ENCODE results near the gene HOMER2. TPM values are rescaled to one million over a fixed set of nuclear protein-coding genes. Genes with fewer than 3 reads are reported as not detected.

HOMER2 gene
- total RNA-seq, 2 experiments from 2014 or later: 5.6 TPM

DNA sequence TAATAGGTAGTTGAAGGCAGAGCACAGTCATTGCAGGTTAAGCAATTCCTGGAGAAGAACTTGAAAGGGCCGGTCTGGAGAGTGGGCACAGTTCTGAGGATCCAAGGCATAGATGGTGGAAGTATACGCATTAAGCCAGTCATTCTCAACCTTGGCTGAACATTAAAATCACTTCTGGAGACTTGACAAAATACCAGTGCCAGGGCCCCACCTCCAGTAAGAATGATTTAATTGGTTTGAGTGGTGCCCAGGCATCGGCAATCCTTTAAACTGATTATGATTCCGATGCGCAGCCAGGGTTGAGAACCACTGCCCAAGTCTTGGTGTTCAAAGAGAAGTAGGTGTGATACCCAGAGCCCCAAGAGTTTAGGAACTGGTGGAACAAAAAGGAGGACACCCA lies 6.9 kb upstream of the HOMER2 start:
- CTCF ChIA-PET (ENCODE audit: unreplicated experiment): no interaction called here
- Histone ChIP-seq H3K79me2 (ENCODE audit: insufficient read depth, low read depth, low read length) (no peaks in the 10 kb centered on the region), H3K4me2 (ENCODE audit: low read length) (no peak overlapping the region), H3K4me3 (ENCODE audit: low read depth, low read length, poor library complexity, severe bottlenecking) (no peak overlapping the region), H3K9me3 (ENCODE audit: low read length) (no peaks in the 10 kb centered on the region), H3K4me1 (ENCODE audit: insufficient read depth, low read length, poor library complexity, severe bottlenecking) (no peaks in the 10 kb centered on the region), H4K20me1 (ENCODE audit: insufficient read depth, low read length) (no peaks in the 10 kb centered on the region), H2AFZ (ENCODE audit: low read length) (no peak overlapping the region), H3K36me3 (ENCODE audit: insufficient read depth, low read length) (no peaks in the 10 kb centered on the region), H3K27ac (ENCODE audit: low read depth, low read length, poor library complexity, severe bottlenecking) (no peak overlapping the region), H3K9me2 (ENCODE audit: insufficient read depth, low read length) (no peaks in the 10 kb centered on the region)
- no TSS peak for BruUV-seq (replicated peaks)
- TF ChIP-seq EZH2phosphoT487 (IDR thresholded peaks at IDR 0.05; ENCODE audit: borderline replicate concordance, low read depth, low read length): no peak
- POLR2A ChIA-PET: interaction anchor here (1.0 kb wide), 1 partner anchor 11 kb away, joined by 3 read pairs; no protein-coding TSS in a partner anchor
- intact Hi-C loops (cut with micrococcal nuclease; ENCODE audit: unreplicated experiment): no loop called here
- no peak for DNase-seq (ENCODE audit: low spot score)

DNA sequence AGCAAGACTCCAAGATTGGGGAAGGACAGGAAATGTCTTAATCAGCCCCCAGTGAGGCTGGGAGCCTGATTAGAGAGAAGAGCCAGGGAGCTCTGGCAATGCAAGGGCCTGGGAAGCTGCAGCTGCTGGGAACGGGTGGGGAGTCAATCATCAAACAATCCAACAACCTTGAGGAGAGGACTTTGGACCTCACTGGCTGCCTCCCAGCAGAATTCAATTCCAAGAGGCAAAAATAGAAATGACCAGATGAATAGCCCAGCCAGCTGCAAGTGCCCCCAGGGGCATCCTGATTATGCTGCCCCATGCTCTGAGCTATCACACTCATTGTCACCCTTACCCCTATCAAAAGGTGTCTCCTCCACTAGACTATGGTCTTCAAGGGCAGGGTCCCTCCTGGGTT lies 6.1 kb upstream of the HOMER2 start:
- BruUV-seq (replicated peaks): no TSS peak
- Histone ChIP-seq H3K4me2 (ENCODE audit: low read length) (no peak overlapping the region), H3K4me3 (ENCODE audit: low read depth, low read length, poor library complexity, severe bottlenecking) (no peak overlapping the region), H3K9me3 (ENCODE audit: low read length) (no peaks in the 10 kb centered on the region), H3K9me2 (ENCODE audit: insufficient read depth, low read length) (no peaks in the 10 kb centered on the region), H2AFZ (ENCODE audit: low read length) (no peak overlapping the region), H3K27ac (ENCODE audit: low read depth, low read length, poor library complexity, severe bottlenecking) (no peak overlapping the region), H3K4me1 (ENCODE audit: insufficient read depth, low read length, poor library complexity, severe bottlenecking) (no peaks in the 10 kb centered on the region), H4K20me1 (ENCODE audit: insufficient read depth, low read length) (no peaks in the 10 kb centered on the region), H3K36me3 (ENCODE audit: insufficient read depth, low read length) (no peaks in the 10 kb centered on the region), H3K79me2 (ENCODE audit: insufficient read depth, low read depth, low read length) (no peaks in the 10 kb centered on the region)
- no peak for TF ChIP-seq EZH2phosphoT487 (IDR thresholded peaks at IDR 0.05; ENCODE audit: borderline replicate concordance, low read depth, low read length)
- TF ChIP-seq, protein P1, sequence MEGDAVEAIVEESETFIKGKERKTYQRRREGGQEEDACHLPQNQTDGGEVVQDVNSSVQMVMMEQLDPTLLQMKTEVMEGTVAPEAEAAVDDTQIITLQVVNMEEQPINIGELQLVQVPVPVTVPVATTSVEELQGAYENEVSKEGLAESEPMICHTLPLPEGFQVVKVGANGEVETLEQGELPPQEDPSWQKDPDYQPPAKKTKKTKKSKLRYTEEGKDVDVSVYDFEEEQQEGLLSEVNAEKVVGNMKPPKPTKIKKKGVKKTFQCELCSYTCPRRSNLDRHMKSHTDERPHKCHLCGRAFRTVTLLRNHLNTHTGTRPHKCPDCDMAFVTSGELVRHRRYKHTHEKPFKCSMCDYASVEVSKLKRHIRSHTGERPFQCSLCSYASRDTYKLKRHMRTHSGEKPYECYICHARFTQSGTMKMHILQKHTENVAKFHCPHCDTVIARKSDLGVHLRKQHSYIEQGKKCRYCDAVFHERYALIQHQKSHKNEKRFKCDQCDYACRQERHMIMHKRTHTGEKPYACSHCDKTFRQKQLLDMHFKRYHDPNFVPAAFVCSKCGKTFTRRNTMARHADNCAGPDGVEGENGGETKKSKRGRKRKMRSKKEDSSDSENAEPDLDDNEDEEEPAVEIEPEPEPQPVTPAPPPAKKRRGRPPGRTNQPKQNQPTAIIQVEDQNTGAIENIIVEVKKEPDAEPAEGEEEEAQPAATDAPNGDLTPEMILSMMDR (conservative IDR thresholded peaks at IDR 0.05; ENCODE audit: low read length): no peak
- POLR2A ChIA-PET: interaction anchor here (1.0 kb wide), 1 partner anchor 10 kb away, joined by 3 read pairs; no protein-coding TSS in a partner anchor
- CTCF ChIA-PET (ENCODE audit: unreplicated experiment): no interaction called here
- no peak for DNase-seq (ENCODE audit: low spot score)
- intact Hi-C loops (cut with micrococcal nuclease; ENCODE audit: unreplicated experiment): no loop called here

DNA sequence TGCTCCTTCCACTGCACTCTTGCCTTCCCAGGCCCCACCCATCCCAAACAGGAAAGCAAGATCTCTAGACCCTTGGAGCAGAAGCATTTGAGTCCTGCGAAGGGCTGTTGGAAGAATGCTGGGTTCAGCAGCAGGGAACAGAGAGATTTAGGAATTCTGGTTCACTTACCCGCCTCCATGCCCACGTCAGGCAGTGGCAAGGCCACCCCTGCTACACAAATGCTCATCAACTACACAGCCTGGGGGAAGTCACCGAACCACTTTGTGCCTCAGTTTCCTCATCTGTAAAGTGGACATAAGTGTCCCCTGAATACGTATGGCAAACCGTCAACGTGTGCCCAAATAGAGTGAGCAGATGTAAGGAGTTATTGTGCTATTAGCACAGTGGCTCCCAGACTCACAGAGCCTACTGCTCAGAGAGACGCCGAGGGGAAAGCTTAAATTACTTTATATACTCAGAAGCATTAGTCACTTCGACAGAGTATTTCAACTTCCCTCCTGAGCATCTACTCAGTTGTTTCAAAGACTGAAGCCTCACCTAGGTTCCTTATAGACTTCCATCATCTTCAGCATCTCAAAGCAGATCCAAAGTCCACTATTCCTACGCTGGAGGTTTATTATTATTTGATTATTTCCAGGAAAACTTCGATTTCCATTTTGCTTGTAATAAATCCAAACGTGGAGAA lies 905 bp downstream of the HOMER2 start:
- DNase-seq (ENCODE audit: low spot score): no peak
- H3K4me1 ChIP-seq (ENCODE audit: insufficient read depth, low read length, poor library complexity, severe bottlenecking): no peaks in the 10 kb centered on the region
- no peak overlapping the region for H2AFZ ChIP-seq (ENCODE audit: low read length)
- no TSS peak for BruUV-seq (replicated peaks)
- intact Hi-C loops (cut with micrococcal nuclease; ENCODE audit: unreplicated experiment): no loop called here
- ChIA-PET POLR2A (no interaction called here), CTCF (ENCODE audit: unreplicated experiment) (no interaction called here)
- H4K20me1 ChIP-seq (ENCODE audit: insufficient read depth, low read length): no peaks in the 10 kb centered on the region
- H3K36me3 ChIP-seq (ENCODE audit: insufficient read depth, low read length): no peaks in the 10 kb centered on the region
- H3K4me2 ChIP-seq (ENCODE audit: low read length): no peak overlapping the region
- no peaks in the 10 kb centered on the region for H3K9me3 ChIP-seq (ENCODE audit: low read length)
- TF ChIP-seq, protein P1 (conservative IDR thresholded peaks at IDR 0.05; ENCODE audit: low read length): no peak
- TF ChIP-seq EZH2phosphoT487 (IDR thresholded peaks at IDR 0.05; ENCODE audit: borderline replicate concordance, low read depth, low read length): no peak
- no peaks in the 10 kb centered on the region for H3K79me2 ChIP-seq (ENCODE audit: insufficient read depth, low read depth, low read length)
- no peak overlapping the region for H3K27ac ChIP-seq (ENCODE audit: low read depth, low read length, poor library complexity, severe bottlenecking)
- H3K9me2 ChIP-seq (ENCODE audit: insufficient read depth, low read length): no peaks in the 10 kb centered on the region
- H3K4me3 ChIP-seq (ENCODE audit: low read depth, low read length, poor library complexity, severe bottlenecking): no peak overlapping the region
